Activated T-helper 17 cell treated with anti-CD3 and anti-CD28 coated beads, Interleukin-2, amount 50 U/mL, for 72 hours (primary cell): Measurements from ENCODE around the gene SETD2. TPM values are rescaled to one million over a fixed set of nuclear protein-coding genes. Genes with fewer than 3 reads are reported as not detected.
"Not testable (repeated sequence)": the region's sequence is repeated elsewhere in the genome, so short reads cannot be mapped to it uniquely, and the experiment has no call there.

Experiments used
- ATAC-seq: fragments of 150-1000 bp; cut with Tn5 transposase; replicated peaks from 2 replicates; pipeline ENCODE4 v1.10.0; 2021; ENCODE audit warnings: mild to moderate bottlenecking, moderate library complexity
- H3K27ac Mint-ChIP-seq: one replicate; pipeline ENCODE4 v1.8.0; 2022; ENCODE audit warnings: mixed read lengths
- H3K27me3 Mint-ChIP-seq: one replicate; pipeline ENCODE4 v1.8.0; 2022; ENCODE audit warnings: mixed read lengths
- H3K36me3 Mint-ChIP-seq: one replicate; pipeline ENCODE4 v1.8.0; 2022; ENCODE audit warnings: low read depth, mild to moderate bottlenecking, mixed read lengths
- H3K4me1 Mint-ChIP-seq: one replicate; pipeline ENCODE4 v1.8.0; 2022; ENCODE audit warnings: mixed read lengths
- H3K4me3 Mint-ChIP-seq: one replicate; pipeline ENCODE4 v1.8.0; 2022; ENCODE audit warnings: mild to moderate bottlenecking, mixed read lengths
- H3K9me3 Mint-ChIP-seq: one replicate; pipeline ENCODE4 v1.8.0; 2022; ENCODE audit warnings: mixed read lengths
- total RNA-seq, 2 donors: library from RNA; stranded (reverse); gene quantifications; one replicate each; pipeline ENCODE4 v1.2.3, GENCODE V29; 2022

The SETD2 gene
- total RNA-seq, 2 donors from 2014 or later: 28.8 to 33.1 TPM

DNA sequence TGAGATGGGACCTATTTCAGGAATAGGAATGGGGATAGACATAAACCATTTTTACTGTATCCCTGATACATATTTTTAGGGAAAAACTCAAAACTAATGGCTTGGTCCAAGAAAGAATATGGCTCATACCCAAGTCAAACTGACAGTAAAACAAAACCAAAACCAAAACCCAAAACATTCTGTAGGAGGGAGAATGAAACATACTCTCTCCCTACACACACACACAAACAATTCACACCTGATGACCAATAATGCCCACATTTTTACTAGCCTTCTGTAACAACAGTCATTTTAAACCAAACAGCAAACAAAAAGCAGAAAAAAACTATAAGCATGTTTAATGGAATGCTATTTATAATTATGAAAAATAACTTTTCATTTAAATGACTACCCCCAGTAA, 109.5 kb downstream of the SETD2 start:
- no peaks in the 10 kb centered on the region for H3K27me3 Mint-ChIP-seq
- H3K9me3 Mint-ChIP-seq: no peaks in the 10 kb centered on the region
- peaks cover 52% of the 10 kb centered on the region for H3K36me3 Mint-ChIP-seq
- peak overlapping the region; percentile 61 for H3K27ac Mint-ChIP-seq
- ATAC-seq: peak; percentile 19
- H3K4me3 Mint-ChIP-seq: peak overlapping the region; percentile 8
- H3K4me1 Mint-ChIP-seq: peaks cover 34% of the 10 kb centered on the region

DNA sequence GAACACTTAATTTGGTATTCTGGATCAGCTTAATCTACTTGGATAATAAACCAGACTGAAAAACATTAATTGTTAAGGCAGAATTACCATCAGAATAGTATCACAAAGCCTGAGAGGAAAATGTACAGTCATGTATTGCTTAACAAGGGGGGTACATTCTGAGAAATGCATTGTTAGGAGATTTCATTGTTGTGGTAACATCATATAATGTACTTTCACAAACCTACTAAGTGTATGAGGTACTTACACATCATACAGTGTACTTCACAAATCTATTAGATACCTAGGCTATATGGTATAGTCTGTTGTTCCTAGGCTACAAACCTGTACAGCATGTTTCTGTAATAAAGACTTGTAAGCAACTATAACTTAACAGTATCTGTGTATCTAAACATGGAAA, 116.2 kb downstream of the SETD2 start:
- H3K9me3 Mint-ChIP-seq: no peaks in the 10 kb centered on the region
- no peak overlapping the region for H3K4me3 Mint-ChIP-seq
- ATAC-seq: peak; percentile 66
- H3K36me3 Mint-ChIP-seq: peaks cover 50% of the 10 kb centered on the region
- H3K27ac Mint-ChIP-seq: peak overlapping the region; percentile 49
- no peaks in the 10 kb centered on the region for H3K4me1 Mint-ChIP-seq
- no peaks in the 10 kb centered on the region for H3K27me3 Mint-ChIP-seq

DNA sequence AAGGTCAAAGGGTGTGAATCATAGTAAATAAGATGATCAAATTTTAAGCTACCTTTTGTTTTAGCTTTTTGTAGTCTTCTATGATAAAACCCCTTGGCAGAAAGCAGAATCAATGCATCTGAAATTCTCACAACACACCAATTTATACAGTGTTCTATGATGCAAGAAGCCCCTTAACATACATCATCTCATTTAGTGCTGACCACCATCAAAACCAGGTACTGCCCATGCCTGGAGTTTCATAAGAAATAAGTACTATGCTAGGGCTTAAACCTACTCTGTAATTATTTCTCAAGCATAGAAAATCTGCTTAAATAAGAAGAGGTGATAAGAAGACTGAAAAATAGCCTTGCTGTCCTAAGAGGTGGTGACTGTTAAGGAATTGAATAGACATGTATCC, 116.8 kb downstream of the SETD2 start:
- Mint-ChIP-seq H3K4me3 (no peak overlapping the region), H3K27ac (peak overlapping the region; percentile 49)
- no peak for ATAC-seq

DNA sequence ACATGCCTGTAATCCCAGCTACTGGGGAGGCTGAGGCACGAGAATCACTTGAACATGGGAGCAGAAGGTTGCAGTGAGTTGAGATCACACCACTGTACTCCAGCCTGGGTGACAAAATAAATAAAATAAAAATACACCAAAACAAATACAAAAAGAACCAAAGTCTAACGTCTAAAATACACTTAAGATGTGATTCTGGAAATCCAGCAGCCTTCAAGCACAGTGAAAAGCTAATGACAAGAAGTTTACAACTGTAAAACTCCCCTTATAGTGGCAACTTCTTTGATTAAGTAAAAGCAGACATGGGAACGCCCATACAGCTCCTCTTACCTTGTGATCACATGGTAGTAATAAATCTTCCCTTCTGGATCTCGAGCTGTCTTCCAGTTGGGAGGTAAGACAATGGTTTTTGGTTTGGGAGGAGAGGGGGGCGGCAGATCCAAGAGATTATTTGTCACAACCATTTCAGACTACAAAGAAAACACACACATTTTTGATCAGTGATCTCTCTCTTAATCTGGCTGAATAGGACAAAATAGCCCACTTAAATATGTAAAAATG, 121.6 kb downstream of the SETD2 start:
- no peak overlapping the region for H3K4me3 Mint-ChIP-seq
- no peak overlapping the region for H3K27ac Mint-ChIP-seq
- H3K27me3 Mint-ChIP-seq: no peaks in the 10 kb centered on the region
- no peaks in the 10 kb centered on the region for H3K9me3 Mint-ChIP-seq
- ATAC-seq: no peak
- peaks cover 82% of the 10 kb centered on the region for H3K36me3 Mint-ChIP-seq
- peaks cover 8% of the 10 kb centered on the region for H3K4me1 Mint-ChIP-seq

More for the DNA sequence above, 116.8 kb downstream of the SETD2 start:
- Mint-ChIP-seq H3K9me3 (no peaks in the 10 kb centered on the region), H3K27me3 (no peaks in the 10 kb centered on the region), H3K36me3 (peaks cover 55% of the 10 kb centered on the region), H3K4me1 (no peaks in the 10 kb centered on the region)

DNA sequence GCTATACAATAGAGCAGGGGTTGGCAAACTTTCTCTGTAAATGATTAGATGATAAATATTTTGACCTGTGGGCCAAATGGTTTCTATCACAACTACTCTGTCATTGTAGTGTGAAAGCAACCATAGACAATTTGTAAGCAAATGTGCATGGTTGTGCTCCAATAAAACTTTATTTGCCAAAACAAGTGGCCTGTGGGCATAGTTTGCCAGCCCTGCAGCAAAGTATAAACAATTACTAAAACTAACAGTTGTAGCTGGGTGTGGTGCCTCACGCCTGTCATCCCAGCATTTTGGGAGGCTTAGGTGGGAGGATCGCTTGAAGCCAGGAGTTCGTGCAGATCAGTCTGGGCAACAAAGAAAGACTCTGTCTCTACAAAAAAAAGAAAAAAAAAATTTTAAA, 122.8 kb downstream of the SETD2 start:
- H3K9me3 Mint-ChIP-seq: no peaks in the 10 kb centered on the region
- H3K27me3 Mint-ChIP-seq: no peaks in the 10 kb centered on the region
- ATAC-seq: no peak
- H3K4me3 Mint-ChIP-seq: no peak overlapping the region
- H3K4me1 Mint-ChIP-seq: peaks cover 8% of the 10 kb centered on the region
- peaks cover 82% of the 10 kb centered on the region for H3K36me3 Mint-ChIP-seq
- H3K27ac Mint-ChIP-seq: no peak overlapping the region

DNA sequence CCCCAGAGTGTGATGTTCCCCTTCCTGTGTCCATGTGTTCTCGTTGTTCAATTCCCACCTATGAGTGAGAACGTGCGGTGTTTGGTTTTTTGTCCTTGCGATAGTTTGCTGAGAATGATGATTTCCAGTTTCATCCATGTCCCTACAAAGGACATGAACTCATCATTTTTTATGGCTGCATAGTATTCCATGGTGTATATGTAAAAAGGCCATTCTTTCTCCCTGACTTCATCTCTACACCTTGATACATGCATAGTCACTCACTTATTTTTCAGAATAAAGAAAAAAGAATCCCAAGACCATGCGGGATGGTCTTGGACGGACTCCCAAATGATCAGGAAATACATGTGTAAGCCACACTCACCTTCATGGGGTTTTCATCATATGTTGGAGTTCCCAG, 126.6 kb downstream of the SETD2 start:
- H3K27me3 Mint-ChIP-seq, ATAC-seq, H3K9me3 Mint-ChIP-seq: not testable (repeated sequence)
- Mint-ChIP-seq H3K27ac (peak overlapping the region; percentile 84), H3K36me3 (peaks cover 89% of the 10 kb centered on the region), H3K4me3 (peak overlapping the region; percentile 62), H3K4me1 (peaks cover 13% of the 10 kb centered on the region)

DNA sequence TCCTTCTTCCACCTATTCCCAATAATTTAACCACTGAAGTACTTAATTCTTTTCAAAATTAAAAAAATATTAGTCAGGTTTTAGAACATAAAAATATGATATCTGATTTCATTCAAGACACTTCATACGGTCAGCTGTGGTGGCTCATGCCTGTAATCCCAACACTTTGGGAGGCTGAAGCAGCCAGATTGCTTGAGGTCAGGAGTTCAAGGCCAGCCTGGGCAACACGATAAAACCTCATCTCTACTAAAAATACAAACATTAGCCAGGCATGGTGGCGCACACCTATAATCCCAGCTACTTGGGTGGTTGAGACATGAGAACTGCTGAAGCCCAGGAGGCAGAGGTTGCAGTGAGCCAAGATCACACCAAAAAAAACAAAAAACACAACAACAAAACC, 127.8 kb downstream of the SETD2 start:
- Mint-ChIP-seq H3K4me3 (no peak overlapping the region), H3K27ac (peak overlapping the region; percentile 74), H3K9me3 (no peaks in the 10 kb centered on the region), H3K4me1 (peaks cover 18% of the 10 kb centered on the region), H3K27me3 (no peaks in the 10 kb centered on the region), H3K36me3 (peaks cover 87% of the 10 kb centered on the region)
- ATAC-seq: no peak

DNA sequence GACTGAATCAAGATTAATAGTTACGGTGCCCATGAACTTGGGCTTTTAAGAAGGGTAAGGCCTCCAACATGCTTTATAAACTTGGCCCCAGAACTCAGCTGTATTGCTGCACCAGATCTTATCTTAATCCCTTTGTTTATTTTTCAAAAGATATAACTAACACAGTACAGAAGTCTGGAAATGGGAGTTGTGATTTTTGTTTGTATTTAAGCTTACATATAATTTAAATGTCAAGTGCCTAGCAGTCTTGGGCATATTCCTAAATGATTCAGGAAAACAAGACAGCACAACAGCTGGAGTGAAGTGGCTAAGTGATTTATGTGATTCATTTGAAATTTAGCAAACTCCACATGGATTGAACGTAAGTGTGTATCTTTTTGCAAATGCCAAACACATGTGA, 128.3 kb downstream of the SETD2 start:
- Mint-ChIP-seq H3K9me3 (no peaks in the 10 kb centered on the region), H3K27ac (peak overlapping the region; percentile 74), H3K4me1 (peaks cover 23% of the 10 kb centered on the region), H3K36me3 (peaks cover 86% of the 10 kb centered on the region), H3K4me3 (no peak overlapping the region), H3K27me3 (no peaks in the 10 kb centered on the region)
- ATAC-seq: no peak

DNA sequence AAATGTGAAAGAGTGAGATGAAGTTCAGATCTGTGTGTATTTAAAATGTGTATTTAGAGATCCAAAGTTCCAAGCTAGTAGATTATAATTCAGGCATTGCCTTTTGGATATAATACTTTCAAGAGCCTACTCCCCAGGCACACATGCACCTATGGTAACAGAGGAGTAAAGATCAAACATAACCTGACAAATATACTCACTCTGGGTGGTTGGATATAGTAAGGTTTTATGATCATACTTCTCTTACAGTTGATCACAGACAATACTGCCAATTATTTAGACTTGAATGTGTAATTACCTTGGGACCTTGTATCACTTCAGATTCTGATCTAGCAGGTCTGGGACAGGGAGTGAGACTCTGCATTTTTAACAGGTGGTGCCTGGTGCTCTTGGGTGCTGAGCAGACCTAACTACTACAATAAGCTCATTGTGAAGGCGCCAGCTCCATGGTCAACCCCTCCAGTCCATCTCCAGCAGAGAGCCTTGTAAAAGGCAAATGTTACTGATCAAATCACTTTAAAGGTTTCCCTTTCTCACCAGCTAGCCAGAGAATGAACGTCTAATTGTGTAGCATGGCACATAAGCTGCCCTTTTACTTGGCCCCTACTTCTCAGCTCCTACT, 128.9 kb downstream of the SETD2 start:
- Mint-ChIP-seq H3K27me3 (no peaks in the 10 kb centered on the region), H3K4me1 (peaks cover 27% of the 10 kb centered on the region), H3K36me3 (peaks cover 85% of the 10 kb centered on the region), H3K9me3 (no peaks in the 10 kb centered on the region), H3K4me3 (no peak overlapping the region), H3K27ac (peak overlapping the region; percentile 74)
- no peak for ATAC-seq

DNA sequence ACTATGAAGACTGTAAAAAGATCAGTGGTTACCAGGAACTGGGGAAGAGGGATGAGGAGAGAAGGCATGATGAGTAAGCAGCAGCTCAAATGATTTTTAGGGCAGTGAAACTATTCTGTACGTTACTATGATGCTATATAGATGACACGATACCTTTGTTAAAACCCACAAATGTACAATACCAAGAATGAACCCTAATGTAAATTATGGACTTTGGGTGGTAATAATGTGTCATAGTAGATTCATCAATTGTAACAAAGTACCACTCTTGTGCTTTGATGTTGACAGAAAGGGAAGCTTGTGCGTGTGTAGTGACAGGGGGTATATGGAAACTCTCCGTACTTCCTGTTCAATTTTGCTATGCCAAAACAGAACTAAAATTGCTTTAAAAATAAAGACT, 132.9 kb downstream of the SETD2 start:
- peaks cover 25% of the 10 kb centered on the region for H3K4me1 Mint-ChIP-seq
- not testable (repeated sequence) for H3K9me3 Mint-ChIP-seq, H3K27me3 Mint-ChIP-seq
- H3K27ac Mint-ChIP-seq: peak overlapping the region; percentile 96
- H3K4me3 Mint-ChIP-seq: peak overlapping the region; percentile 78
- ATAC-seq: peak; percentile 97
- H3K36me3 Mint-ChIP-seq: peaks cover 83% of the 10 kb centered on the region

DNA sequence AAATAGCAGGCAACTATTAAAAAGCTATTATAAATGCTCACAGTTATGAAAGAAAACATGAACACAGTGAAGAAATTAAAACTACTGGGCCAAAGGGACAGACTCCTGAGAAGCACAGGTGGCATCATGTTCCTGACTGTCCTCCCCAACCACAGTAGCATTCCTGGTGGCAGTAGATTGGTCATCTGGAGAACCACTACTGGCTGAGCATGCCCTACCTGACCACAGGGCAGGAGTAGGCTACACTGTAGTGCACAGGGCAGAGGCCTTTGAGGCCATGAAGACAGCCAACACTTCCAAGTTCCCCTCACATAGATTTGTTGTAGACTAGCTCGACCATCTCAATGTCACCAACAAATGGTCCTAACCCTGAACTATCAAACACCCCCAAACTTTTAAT, 135.2 kb downstream of the SETD2 start:
- Mint-ChIP-seq H3K9me3 (no peaks in the 10 kb centered on the region), H3K4me3 (no peak overlapping the region), H3K27me3 (no peaks in the 10 kb centered on the region), H3K27ac (no peak overlapping the region), H3K4me1 (peaks cover 35% of the 10 kb centered on the region), H3K36me3 (peaks cover 61% of the 10 kb centered on the region)
- no peak for ATAC-seq

DNA sequence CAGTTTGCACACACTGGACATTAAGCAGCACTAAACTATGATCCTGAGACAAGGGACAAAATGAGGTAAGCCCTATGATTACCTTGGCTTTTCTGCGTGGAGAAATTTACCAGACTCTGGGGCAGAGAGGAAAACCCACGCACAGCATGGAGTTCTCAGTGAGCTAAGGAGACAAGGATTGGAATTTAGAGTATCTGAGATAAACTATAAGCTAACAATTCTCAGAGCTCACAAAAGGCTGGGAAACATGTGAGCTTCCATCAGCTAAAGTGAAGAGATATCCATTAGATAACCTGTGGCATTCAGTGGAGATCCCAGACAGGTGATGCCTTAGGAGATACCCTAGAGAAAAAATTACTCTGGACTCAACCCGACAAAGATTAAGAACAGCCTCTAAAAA, 135.8 kb downstream of the SETD2 start:
- Mint-ChIP-seq H3K27me3 (no peaks in the 10 kb centered on the region), H3K4me3 (no peak overlapping the region), H3K4me1 (peaks cover 34% of the 10 kb centered on the region), H3K9me3 (no peaks in the 10 kb centered on the region), H3K27ac (peak overlapping the region; percentile 54), H3K36me3 (peaks cover 59% of the 10 kb centered on the region)
- ATAC-seq: no peak

DNA sequence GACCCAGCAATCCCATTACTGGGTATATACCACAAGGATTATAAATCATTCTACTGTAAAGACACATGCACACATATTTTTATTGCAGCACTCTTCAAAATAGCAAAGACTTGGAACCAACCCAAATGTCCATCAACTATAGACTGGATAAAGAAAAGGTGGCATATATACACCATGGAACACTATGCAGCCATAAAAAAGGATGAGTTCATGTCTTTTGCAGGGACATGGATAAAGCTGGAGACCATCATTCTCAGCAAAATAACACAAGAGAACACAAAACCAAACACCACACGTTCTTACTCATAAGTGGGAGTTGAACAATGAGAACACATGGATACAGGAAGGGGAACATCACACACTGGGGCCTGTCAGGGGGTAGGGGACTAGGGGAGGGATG, 137.5 kb downstream of the SETD2 start:
- Mint-ChIP-seq H3K36me3 (peaks cover 46% of the 10 kb centered on the region), H3K4me1 (peaks cover 29% of the 10 kb centered on the region)
- ATAC-seq, H3K27me3 Mint-ChIP-seq, H3K4me3 Mint-ChIP-seq, H3K9me3 Mint-ChIP-seq, H3K27ac Mint-ChIP-seq: not testable (repeated sequence)

DNA sequence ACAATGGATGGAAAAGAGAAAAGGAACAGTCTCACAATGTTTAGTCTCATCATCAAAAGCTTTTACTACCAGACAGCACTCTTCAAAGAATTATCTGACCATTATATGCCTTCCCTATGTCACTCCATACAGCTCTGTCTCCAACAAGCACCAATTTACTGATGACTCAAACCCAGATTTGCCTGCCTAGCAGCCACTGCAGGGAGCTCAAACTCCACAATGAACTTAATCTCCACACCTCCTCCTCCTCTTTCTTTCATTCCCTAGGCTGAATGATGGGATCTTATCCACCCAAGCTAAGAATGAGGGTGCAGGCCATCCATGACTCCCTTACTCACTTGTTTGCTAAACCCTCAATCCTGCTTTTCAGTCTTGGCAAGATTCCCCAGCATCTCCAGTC, 139.0 kb downstream of the SETD2 start:
- ATAC-seq: peak; percentile 64
- no peaks in the 10 kb centered on the region for H3K27me3 Mint-ChIP-seq
- no peaks in the 10 kb centered on the region for H3K9me3 Mint-ChIP-seq
- no peak overlapping the region for H3K4me3 Mint-ChIP-seq
- H3K4me1 Mint-ChIP-seq: peaks cover 19% of the 10 kb centered on the region
- peak overlapping the region; percentile 23 for H3K27ac Mint-ChIP-seq
- H3K36me3 Mint-ChIP-seq: peaks cover 36% of the 10 kb centered on the region

DNA sequence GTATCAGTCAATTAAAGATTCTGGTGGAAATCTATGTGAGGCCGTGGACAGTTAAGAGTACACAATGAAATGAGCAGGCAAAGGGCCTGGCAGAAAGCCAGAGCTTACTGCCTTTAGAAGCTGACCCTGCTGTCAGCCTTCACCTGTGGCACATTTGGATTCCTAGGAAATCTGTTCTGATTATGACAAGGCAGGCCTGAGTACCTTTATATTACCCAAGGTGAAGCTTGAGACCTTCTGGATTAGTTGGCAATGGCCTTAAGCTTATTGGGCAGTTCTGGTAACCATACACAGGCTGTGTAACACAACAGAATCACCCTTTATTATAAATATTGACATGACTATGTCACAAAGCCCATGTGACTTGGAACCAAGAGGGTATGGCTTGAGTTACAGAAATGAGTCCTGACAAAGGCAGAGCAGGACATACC, 141.3 kb downstream of the SETD2 start:
- H3K4me1 Mint-ChIP-seq: peaks cover 35% of the 10 kb centered on the region

More for the DNA sequence above, 141.3 kb downstream of the SETD2 start:
- no peak overlapping the region for H3K4me3 Mint-ChIP-seq
- no peaks in the 10 kb centered on the region for H3K27me3 Mint-ChIP-seq
- peaks cover 37% of the 10 kb centered on the region for H3K36me3 Mint-ChIP-seq
- no peak for ATAC-seq
- H3K9me3 Mint-ChIP-seq: no peaks in the 10 kb centered on the region
- H3K27ac Mint-ChIP-seq: no peak overlapping the region
